Activated T-cell treated with anti-CD3 and anti-CD28 coated beads for 48 hours (primary cell): ENCODE data around the gene CCDC30.

Source experiments
- DNase-seq: peaks from one replicate; pipeline ENCODE4 v3.0.0-alpha.2; 2020; ENCODE audit warnings: low read depth

The CCDC30 gene

DNA sequence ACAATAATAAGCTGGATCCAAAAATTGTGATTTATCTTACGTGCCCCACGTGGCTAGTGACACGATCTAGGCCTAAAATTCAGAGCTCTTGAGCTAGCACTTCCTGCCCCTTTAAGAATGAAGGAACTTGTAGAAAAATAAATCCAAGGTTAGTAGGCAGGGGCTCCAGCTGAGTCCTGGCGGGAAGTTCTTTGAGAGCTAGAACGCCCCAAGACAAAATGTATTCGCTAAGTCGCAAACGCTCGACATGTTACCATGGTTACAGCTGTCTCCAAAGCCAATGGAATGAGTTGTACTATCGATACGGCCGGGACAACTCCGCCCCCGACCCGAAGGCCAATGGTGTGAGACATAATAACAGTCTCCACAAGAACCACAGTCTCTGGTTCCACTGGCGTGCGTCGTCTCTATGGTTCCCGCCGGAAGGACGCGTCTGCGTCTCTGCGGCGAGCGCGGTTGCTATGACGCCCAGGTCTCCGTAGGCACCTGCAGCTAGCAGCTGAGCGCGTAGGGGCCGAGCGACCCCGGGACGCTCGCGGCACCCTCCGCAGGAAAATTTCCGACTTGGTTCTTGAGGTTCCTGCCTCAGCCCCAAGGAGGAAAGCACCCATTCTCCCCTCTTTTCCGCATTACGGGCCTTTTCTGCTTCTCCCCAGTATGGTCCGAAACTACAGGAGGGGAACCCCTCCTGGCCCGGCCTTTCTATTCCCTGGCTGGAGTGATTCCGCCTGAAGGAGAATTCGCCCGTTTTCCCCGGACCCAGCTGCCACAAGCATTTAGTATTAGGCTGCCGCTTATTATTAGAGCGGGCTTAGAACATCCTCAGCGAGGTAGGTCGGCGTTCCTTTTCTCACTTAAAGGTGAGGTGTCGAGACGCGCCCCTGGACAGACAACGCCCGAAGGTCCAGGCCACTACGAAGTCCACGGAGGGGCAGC lies at the start of gene CCDC30:
TSS of gene CCDC30 (plus strand) at position 459 of the 936 bp plus-strand sequence. CDS start 17,266 bp downstream, outside the sequence.
- DNase-seq, result peak; percentile 91

DNA sequence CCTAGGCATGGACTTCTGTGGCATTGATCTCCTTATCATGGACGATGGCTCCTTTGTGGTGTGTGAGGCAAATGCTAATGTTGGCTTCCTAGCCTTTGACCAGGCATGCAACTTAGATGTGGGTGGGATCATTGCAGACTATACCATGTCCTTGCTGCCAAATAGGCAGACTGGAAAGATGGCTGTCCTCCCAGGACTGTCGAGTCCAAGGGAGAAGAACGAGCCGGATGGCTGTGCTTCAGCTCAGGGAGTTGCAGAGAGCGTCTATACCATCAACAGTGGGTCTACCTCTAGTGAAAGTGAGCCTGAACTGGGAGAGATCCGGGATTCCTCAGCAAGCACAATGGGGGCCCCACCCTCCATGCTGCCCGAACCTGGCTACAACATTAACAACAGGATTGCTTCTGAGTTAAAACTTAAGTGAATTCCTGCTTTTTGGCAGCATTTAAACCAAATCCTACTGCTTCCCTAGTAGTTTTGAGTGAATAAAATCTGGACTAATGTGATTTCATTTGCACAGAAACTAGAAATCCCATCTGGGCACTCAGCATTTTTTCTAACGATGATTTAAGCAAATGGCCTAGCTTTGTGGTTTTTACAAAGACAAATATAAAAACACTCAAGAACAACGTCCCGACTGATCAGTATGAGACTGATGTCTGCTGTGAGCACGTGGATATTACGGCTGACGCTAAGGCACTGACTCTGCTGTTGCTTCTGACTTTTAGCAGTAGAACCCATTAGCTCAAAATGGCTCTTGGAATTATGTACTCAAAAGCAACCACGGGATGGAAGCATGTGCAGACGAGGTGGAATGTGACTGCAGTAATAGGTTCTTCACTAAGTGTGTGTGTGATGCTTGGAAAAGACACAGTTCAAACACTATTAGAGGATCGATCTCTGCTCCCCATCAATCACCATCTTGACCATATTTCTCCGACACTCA lies 48.3 kb upstream of the CCDC30 start:
- no peak for DNase-seq

DNA sequence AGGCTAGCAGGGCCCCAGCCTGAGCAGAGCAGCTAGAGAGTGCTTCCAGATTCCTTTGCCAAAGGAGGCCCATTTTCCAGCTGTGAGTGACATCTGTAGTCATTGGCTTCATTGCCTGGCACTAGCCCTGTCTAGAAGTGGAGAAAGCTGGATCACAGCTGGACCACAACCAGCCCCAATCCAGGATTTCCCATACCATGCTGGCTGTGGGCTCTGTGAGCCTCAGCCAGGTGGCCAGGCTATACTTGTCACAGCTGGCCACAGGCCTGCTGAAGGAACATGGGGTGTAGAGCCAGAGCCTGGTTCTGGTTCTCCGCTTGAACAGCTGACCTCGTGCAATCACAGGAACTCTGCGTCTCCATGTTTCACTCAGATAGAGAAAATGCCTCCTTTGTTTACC lies 45.9 kb upstream of the CCDC30 start:
- DNase-seq, result no peak

DNA sequence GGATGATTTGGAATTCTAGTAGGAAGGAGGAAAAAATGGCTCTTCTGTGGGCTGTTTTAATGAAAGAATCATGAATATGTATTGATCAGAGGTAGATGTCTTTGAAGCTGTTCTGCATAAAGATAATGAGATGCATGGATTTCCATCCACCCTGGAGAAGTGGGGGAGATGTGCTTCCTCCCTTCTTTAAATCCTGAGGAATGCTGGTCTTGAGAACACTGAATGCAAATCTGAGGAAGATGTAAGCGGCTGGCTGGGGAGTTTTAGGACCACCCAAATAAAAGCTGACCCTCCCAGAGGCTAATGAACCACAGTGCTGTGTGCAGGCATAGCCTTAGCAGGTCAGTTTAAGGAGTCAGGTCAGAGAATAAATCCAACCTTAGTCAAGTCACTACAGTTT lies 44.6 kb upstream of the CCDC30 start:
- DNase-seq, result no peak

DNA sequence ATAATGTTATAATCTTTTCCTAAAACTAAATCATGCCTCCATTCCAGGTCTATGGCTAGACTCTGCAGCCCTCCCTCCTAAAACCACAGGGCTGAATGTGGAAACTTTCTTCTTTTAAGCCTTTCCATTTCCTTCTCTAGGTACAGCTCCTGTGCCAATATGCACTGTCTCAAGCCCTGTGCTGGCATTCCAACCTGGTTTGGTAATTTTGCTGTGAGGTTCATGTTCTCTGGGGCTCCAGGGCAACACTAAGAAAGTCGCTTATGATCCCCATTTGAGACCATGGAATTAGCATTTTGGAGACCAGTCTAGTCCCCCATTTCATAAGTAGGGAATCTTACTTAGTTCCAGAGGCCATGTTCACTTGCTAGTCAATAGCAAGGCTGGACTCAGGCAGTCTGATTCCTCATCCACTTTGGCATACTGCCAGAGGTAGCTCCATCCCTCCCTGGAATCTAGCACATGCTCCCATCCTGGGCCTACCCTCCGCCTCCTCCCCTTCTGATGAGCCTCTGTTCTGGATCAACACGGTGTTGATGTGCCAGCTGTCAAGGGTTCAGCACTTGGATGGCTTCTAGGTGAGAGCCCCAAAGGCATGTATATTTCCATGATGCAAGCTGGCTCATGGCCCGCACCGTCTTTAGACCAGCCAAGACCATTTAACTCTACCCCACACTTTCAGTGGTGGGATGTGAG lies 43.8 kb upstream of the CCDC30 start:
- DNase-seq, result no peak

DNA sequence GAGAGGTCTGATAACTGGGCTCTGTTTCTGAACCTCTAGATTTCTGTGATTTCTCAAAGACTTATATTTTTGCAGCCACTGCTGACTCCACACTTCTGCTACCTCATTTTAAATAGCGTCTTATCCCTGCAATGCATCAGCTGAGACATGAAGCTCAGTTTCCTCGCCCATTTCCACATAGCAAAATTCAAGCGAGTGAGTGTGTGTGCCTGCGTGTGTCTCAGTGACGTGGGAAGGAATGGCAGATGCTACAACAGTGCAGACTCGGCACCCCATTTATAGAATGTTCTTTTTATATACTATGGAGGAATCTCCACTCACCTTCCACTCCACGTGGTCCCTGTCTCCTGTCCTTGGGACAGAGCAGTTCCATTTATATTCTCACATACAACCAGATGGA lies 43.0 kb upstream of the CCDC30 start:
- DNase-seq, result no peak

DNA sequence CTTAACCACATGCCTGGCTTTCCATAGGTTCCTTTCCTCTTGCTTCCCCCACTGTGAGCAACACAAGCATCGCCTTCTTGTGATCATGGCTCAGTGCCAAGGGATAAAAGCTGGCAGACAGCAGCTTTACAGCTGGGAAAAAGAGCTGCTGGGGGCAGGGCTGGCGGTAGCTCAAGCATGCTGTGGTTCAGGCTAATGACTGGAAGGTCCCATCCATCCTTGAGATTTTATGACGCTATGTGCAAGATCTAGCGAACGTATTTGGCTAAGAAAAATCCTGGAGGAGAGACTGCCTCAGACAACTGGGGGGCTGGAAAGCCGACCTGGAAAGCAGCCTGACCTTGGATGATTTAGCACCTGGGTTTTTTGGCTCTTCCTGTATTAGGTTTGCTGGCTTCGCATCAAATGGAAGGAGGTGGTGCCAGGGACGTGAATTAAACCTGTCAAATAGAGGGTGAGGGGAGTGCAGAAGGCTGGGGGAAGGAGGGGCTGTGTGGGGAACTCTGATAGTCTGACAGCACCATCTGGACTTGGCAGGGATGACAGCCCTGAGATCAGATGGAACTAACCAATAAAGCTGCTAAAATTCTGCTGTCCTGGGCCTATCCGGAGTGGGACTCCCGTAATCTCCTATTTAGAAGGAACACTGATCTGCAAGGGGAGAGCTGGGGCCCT lies 42.0 kb upstream of the CCDC30 start:
- DNase-seq, result no peak

DNA sequence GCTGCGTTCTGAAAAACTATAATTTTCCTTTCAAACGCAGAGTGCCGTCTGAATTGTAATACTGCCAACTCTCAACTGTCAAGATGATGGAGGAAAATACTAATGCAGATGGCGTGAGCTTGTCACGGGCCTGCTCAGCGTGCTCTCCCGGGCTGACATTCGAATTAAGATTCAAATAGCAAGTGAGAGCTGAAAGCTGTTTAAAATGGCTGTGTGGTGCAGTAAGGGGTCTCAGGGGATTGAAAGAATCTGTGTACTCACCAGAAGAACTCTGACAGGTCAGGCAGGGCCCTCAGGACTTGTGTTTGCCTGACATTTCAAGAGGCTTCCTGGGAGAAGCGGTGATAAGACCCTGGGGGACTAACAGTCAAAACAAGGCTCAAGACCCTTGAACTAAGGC lies 40.3 kb upstream of the CCDC30 start:
- no peak for DNase-seq

DNA sequence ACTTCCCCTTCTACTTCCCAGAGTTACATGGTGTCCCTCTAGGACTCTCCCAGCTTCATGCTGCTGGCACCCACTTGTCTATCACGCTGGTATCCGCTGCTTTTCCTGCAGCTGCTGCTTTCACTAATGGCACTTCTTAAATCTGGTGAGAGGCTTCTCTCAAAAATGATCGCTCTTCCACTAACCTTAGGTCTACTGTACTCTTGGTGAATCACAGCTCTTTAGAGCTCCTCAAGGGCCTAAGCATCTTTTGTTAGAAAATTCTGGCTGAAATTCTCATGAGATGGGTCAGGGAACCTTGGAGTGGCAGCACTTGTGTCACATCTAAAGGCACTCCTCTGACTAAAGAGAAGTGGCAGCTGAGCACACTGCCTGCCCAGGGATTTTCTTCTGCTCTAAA lies 39.4 kb upstream of the CCDC30 start:
- DNase-seq, result no peak

DNA sequence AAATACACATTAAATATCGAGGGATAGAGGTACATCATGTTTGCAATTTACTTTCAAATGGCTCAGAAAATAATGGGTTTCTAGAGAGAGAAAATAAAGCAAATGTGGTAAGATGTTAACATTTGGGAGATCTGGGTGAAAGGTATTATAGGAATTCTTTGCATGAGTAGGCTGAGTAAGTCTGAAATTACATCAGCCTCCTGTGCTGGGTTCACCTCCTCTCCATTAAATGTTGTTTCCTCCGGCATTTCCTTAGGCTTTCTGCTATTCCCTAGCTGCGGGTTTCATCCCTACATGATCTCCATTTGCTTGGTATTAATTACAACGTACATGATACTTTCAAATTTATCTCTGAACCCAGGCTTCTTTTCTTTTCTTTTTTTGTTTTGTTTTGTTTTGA lies 38.9 kb upstream of the CCDC30 start:
- no peak for DNase-seq

DNA sequence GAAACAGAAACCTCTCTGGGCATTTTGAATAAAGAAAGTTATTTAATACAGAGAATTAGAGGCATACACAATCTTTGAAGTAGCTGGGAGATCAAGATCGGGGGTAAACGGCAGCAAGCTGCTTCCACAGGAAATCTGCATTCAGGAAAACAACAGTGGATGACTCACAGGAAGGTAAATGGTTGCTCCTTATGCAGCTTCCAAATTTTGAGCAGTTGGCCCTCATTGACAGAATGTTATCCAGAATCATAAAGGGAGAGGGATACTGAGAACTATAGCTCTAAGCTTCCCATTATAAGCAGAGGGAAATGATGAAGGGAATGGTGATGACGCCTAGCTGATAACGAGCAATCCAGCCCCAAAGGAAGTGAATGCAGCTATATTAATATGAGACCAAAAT lies 35.8 kb upstream of the CCDC30 start:
- no peak for DNase-seq

DNA sequence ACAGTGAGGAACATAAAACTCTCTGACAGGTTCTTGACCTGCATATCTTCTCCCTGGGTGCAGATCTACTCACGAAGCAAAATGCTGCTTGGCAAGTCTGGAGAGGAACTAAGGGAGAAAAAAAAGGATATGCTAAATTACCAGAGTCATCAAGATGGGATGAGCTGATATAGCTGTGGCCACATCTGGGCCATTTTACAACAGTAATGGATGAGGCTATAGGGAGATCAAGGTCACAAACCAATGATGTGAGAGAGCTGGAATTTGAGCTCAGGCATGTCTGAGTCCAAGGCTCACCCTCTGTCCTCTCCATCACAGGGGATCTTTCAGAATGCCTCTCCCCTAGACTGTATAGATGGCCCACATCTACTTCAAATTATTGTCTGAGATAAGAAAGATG lies 33.5 kb upstream of the CCDC30 start:
- no peak for DNase-seq

DNA sequence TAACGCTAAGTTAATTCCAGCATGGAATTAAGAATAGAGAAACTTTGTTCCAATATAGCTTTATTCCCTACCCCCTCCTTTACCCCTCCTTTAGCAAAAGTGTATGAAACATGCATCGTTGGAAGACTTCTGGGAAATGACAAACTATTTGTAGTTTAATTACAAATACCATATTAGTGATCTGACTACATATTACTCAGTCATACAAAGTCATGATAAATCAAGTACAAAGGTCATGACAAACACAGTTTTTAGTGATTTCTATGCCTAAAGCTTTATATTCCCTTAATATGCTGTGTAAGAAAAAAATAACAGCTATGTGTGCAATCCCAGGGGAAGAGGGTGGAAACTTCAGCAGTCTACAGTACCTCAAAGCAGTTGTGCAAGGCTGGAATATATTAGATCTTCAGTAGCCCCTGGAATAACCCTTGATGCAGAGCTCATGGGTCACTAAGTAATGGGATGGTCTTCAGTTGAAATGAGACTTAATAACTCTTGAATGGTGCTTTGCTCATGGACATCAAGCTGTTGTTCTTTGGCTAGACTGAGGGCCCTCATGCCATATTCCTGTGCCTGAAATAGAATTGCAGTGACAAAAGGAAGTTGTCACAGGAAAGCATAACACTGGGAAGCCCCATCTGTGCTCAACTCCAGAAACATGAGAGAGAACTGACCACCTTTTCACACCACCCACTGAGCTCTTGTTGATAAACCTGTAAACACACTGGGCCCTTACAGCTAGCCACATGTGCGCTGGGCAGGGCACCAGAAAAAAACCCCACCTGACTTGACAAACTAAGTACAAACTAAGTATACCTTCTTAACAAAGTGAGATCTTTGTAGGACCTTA lies 32.6 kb upstream of the CCDC30 start:
- DNase-seq, result no peak

DNA sequence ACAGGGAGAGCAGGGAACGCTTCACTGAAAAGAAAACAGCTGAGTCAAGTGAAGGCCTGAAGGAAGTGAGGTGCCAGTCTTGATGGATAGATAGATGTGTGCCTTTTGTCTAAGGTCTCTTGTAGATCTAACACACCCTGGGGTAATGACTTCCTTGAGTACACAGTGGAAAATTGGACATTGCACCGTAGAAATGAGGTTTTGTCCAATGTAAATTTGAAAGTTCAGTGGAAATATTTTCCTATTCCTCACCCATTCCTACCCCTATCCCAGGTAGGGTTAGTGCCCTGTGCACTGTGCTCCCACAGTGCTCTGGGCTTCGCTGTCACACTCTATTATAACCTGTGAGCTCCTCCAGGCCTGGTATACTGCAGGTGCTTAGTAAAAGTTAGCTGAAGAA lies 31.6 kb upstream of the CCDC30 start:
- no peak for DNase-seq

DNA sequence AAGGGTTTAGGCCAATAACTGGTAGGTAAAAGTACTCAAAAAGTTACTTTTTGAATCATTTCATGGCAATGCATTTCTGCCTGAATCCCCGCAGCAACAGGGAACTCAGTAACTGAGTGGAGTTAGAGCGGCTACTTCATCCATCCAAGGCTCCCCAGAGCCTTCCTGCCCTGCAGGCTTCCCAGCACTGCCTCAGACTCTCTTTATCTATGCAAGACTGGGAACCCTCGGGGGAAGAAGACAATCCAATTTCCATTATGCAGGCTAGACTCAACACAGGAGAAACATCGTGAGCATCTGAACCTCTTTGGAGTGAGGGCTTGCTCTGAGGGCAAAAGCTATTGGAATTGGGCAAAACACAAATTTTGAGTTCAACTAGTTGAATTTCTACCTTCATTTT lies 30.4 kb upstream of the CCDC30 start:
- no peak for DNase-seq

DNA sequence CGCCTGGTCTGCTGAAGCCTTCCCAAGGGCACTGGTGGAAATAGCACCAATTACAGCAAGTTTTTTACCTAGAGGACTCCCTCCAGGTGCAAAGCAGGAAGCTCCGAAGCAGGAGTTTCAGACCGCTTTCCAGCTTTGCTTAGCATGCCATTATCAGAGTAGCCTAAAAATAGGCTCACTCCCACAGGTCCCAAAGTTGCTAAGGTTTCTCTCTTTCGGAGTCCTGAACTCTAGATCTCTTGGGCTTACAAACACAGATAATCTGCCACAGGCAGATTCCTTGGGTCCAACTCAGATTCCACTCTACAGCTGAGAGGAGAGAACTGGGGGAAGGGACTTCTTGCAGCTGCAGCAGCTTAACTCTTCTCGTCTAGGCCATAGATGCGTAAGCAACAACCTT lies 29.7 kb upstream of the CCDC30 start:
- no peak for DNase-seq

DNA sequence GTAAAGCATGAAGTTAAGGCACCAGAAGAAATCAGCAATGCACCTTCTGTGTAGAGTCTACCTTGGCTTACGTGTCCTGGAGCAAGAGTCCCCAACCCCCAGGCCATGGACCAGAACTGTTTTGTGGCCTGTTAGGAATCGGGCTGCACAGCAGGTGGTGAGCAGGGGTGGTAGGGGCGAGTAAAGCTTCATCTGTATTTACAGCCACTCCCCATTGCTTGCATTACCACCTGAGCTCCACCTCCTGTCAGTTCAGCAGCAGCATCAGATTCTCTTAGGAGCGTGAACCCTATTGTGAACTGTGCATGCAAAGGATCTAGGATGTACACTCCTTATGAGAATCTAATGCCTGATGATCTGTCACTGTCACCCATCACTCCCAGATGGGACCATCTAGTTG lies 28.7 kb upstream of the CCDC30 start:
- DNase-seq, result no peak

DNA sequence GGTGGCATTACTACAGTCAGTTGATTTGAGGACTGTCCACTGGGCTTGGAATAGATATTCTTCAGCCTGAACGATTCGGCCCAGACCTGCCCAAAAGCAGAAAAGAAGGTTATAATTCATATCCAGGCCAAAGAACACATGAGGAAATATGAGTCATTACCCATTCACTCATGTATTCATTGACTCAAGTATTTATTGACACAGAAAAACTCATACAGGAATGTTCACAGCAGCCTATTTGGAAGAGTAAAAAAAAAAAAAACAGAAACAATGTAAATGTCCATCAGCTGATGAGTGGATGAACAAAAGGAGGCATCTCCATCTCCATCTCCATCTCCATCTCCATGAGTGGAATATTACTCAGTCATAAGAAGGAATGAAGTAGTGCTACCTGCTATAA lies 23.1 kb upstream of the CCDC30 start:
- DNase-seq, result no peak

DNA sequence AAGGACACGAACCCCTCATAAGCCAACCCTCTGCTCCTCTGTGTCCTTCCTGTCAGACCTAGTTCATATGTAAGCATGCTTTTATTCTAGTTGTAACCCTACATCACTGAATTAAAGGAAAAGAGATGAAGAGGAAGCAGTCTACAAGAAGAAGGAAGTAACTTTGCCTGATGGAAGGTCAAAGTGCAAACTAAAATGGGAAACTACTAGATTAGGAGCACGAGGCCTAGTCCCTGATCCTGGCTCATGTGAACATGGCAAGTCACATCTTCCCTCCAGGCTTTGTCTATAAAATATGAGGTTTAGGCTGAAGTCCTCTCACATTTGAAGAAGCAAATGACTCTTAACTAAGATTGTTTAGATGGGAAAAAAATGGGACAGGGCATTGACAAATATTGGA lies 20.4 kb upstream of the CCDC30 start:
- DNase-seq, result no peak

DNA sequence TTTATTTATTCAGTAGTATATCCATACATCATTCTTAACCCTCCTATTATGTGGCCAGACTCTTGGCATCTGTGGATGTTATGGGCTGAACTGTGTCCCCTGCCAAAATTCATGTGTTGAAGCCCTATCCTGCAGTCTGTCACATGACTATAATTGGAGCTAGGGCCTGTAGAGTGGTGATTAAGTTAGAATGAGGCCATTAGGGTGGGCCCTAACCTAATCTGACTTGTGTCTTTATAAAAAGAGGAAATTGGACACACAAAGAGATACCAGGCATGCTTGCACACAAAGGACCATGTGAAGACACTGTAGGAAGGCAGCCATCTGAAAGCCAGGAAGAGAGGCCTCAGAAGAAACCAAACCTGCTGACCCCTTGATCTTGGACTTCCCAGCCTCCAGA lies 13.8 kb upstream of the CCDC30 start:
- no peak for DNase-seq

DNA sequence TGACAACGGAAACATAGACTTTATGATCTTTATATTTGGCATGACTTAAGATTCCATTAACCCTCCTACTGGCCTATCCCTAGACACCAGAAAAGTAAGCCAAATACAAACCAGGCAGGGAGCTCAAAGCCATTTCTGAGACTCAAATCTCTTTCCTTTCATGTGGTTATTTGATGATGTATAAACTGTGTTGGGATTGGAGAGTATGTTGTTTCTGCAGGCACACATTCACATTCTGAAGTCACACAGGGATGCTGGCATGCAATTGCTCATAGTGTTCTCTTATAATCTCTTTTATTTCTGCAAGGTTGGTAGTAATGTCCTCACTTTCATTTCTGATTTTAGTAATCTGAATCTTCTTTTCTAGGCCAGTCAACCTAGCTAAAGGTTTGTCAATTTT lies 13.0 kb upstream of the CCDC30 start:
- DNase-seq, result no peak
